ENCODE measurements around the gene SPTBN5. TPM values are rescaled to one million over a fixed set of nuclear protein-coding genes. Genes with fewer than 3 reads are reported as not detected.

SPTBN5 gene
- total RNA-seq, 1 experiment from 2014 or later, result 0.64 TPM

DNA sequence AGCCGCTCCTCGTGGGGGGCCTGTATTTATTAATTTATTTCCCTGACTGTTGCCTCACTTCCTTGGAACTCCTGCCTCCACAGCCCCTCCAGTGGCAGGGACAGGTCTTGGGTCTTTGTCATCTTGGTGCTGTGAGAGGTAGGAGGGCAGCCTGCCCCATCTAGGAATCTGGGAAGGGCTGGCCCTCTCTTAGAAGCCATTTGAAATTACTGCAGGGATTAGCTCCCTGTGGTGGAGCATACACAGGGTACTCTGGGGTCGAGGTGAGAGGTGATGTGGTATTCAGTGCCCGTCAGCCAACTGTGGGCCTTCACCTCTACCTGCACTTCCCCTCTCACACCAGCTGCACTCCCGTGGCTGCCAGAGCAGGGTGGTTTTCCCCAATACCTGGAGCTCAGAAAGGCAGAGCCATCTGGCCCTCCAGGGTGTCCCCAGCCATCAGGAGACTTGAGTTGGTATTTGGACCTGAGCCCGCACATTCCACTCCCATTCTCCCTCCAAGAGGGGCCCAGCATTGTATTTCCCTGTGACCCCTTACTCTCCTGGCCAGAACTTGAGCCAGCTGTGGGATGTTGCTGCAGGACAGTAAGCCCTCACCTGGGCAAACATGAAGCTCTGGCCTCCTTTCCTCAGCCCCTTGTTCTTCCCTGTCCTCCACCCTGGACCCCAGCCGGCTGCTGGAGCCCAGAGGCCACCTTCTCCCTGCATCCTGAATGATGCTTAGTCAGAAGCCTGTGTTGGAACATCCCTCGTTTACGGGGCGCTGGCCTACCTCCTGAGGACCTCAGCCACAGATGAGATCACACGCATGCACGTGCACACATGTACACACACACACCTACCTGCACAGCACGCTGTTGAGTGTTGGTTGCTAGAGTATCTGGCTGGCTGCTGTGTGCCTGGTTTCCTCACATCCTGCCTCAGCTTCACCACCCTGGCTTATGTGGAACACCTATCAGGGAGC lies 68.0 kb downstream of the SPTBN5 start:
- H3K36me3 Mint-ChIP-seq (ENCODE audit: insufficient read depth, unreplicated experiment), result peaks cover 13% of the 10 kb centered on the region
- DNase-seq, result no peak
- H3K27me3 Mint-ChIP-seq (ENCODE audit: unreplicated experiment), result no peaks in the 10 kb centered on the region
- TF ChIP-seq, protein P1, sequence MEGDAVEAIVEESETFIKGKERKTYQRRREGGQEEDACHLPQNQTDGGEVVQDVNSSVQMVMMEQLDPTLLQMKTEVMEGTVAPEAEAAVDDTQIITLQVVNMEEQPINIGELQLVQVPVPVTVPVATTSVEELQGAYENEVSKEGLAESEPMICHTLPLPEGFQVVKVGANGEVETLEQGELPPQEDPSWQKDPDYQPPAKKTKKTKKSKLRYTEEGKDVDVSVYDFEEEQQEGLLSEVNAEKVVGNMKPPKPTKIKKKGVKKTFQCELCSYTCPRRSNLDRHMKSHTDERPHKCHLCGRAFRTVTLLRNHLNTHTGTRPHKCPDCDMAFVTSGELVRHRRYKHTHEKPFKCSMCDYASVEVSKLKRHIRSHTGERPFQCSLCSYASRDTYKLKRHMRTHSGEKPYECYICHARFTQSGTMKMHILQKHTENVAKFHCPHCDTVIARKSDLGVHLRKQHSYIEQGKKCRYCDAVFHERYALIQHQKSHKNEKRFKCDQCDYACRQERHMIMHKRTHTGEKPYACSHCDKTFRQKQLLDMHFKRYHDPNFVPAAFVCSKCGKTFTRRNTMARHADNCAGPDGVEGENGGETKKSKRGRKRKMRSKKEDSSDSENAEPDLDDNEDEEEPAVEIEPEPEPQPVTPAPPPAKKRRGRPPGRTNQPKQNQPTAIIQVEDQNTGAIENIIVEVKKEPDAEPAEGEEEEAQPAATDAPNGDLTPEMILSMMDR (IDR thresholded peaks at IDR 0.05; ENCODE audit: unreplicated experiment), result no peak
- no peaks in the 10 kb centered on the region for H3K9me3 Mint-ChIP-seq (ENCODE audit: low read depth, unreplicated experiment)
- CTCF ChIA-PET, result no interaction called here
- BruUV-seq (replicated peaks), result no TSS peak
- H3K27ac Mint-ChIP-seq (ENCODE audit: unreplicated experiment), result no peak overlapping the region
- intact Hi-C loops (cut with micrococcal nuclease; ENCODE audit: unreplicated experiment), result no loop called here
- H3K4me3 Mint-ChIP-seq (ENCODE audit: low read depth, unreplicated experiment), result peak overlapping the region; percentile 2
- no peaks in the 10 kb centered on the region for H3K4me1 Mint-ChIP-seq (ENCODE audit: low read depth, unreplicated experiment)

- intact Hi-C loops (cut with micrococcal nuclease; ENCODE audit: unreplicated experiment), result no loop called here
- TF ChIP-seq, protein P1 (IDR thresholded peaks at IDR 0.05; ENCODE audit: unreplicated experiment), result no peak
Measured at GRCh38 chr15:41825145-41825544, 68.7 kb downstream of the SPTBN5 start.

GRCh38 chr15:41824062-41824745 lies 69.6 kb downstream of the SPTBN5 start:
- no TSS peak for BruUV-seq (replicated peaks)
- TF ChIP-seq, protein P1 (IDR thresholded peaks at IDR 0.05; ENCODE audit: unreplicated experiment), result no peak
- no peaks in the 10 kb centered on the region for H3K9me3 Mint-ChIP-seq (ENCODE audit: low read depth, unreplicated experiment)
- H3K4me3 Mint-ChIP-seq (ENCODE audit: low read depth, unreplicated experiment), result no peak overlapping the region
- no peak for DNase-seq
- no peaks in the 10 kb centered on the region for H3K27me3 Mint-ChIP-seq (ENCODE audit: unreplicated experiment)
- intact Hi-C loops (cut with micrococcal nuclease; ENCODE audit: unreplicated experiment), result no loop called here
- peaks cover 13% of the 10 kb centered on the region for H3K36me3 Mint-ChIP-seq (ENCODE audit: insufficient read depth, unreplicated experiment)
- CTCF ChIA-PET, result interaction anchor here (1.6 kb wide), 1 partner anchor 11 kb away, joined by 4 read pairs; no protein-coding TSS in a partner anchor
- H3K4me1 Mint-ChIP-seq (ENCODE audit: low read depth, unreplicated experiment), result no peaks in the 10 kb centered on the region
- no peak overlapping the region for H3K27ac Mint-ChIP-seq (ENCODE audit: unreplicated experiment)

More at GRCh38 chr15:41825145-41825544, 68.7 kb downstream of the SPTBN5 start:
- Mint-ChIP-seq H3K4me3 (ENCODE audit: low read depth, unreplicated experiment) (no peak overlapping the region), H3K4me1 (ENCODE audit: low read depth, unreplicated experiment) (no peaks in the 10 kb centered on the region), H3K9me3 (ENCODE audit: low read depth, unreplicated experiment) (no peaks in the 10 kb centered on the region), H3K27ac (ENCODE audit: unreplicated experiment) (no peak overlapping the region), H3K27me3 (ENCODE audit: unreplicated experiment) (no peaks in the 10 kb centered on the region), H3K36me3 (ENCODE audit: insufficient read depth, unreplicated experiment) (peaks cover 13% of the 10 kb centered on the region)
- CTCF ChIA-PET, result interaction anchor here (1.6 kb wide), 1 partner anchor 10 kb away, joined by 4 read pairs; no protein-coding TSS in a partner anchor
- no peak for DNase-seq
- no TSS peak for BruUV-seq (replicated peaks)

DNA sequence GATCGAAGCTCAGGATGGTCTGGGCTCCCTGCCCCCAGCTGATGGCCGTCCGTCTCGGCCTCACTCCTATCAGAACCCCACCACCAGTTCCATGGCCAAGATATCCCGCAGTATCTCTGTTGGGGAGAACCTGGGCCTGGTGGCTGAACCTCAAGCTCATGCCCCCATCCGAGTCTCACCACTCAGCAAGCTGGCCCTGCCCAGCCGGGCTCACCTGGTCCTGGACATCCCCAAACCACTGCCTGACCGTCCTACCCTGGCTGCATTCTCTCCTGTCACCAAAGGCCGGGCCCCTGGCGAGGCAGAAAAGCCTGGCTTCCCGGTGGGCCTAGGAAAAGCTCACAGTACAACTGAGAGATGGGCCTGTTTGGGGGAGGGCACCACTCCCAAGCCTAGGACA lies 70.4 kb downstream of the SPTBN5 start:
- Mint-ChIP-seq H3K4me3 (ENCODE audit: low read depth, unreplicated experiment) (no peak overlapping the region), H3K9me3 (ENCODE audit: low read depth, unreplicated experiment) (no peaks in the 10 kb centered on the region), H3K4me1 (ENCODE audit: low read depth, unreplicated experiment) (no peaks in the 10 kb centered on the region), H3K27me3 (ENCODE audit: unreplicated experiment) (no peaks in the 10 kb centered on the region), H3K27ac (ENCODE audit: unreplicated experiment) (no peak overlapping the region), H3K36me3 (ENCODE audit: insufficient read depth, unreplicated experiment) (peaks cover 9% of the 10 kb centered on the region)
- TF ChIP-seq, protein P1 (IDR thresholded peaks at IDR 0.05; ENCODE audit: unreplicated experiment), result no peak
- intact Hi-C loops (cut with micrococcal nuclease; ENCODE audit: unreplicated experiment), result no loop called here
- DNase-seq, result no peak
- BruUV-seq (replicated peaks), result no TSS peak
- CTCF ChIA-PET, result interaction anchor here (1.6 kb wide), 1 partner anchor 12 kb away, joined by 4 read pairs; no protein-coding TSS in a partner anchor
